ENCODE results near the gene CCSER2.
"Not testable (repeated sequence)": the region's sequence is repeated elsewhere in the genome, so short reads cannot be mapped to it uniquely, and the experiment has no call there.

CCSER2 gene, protein sequence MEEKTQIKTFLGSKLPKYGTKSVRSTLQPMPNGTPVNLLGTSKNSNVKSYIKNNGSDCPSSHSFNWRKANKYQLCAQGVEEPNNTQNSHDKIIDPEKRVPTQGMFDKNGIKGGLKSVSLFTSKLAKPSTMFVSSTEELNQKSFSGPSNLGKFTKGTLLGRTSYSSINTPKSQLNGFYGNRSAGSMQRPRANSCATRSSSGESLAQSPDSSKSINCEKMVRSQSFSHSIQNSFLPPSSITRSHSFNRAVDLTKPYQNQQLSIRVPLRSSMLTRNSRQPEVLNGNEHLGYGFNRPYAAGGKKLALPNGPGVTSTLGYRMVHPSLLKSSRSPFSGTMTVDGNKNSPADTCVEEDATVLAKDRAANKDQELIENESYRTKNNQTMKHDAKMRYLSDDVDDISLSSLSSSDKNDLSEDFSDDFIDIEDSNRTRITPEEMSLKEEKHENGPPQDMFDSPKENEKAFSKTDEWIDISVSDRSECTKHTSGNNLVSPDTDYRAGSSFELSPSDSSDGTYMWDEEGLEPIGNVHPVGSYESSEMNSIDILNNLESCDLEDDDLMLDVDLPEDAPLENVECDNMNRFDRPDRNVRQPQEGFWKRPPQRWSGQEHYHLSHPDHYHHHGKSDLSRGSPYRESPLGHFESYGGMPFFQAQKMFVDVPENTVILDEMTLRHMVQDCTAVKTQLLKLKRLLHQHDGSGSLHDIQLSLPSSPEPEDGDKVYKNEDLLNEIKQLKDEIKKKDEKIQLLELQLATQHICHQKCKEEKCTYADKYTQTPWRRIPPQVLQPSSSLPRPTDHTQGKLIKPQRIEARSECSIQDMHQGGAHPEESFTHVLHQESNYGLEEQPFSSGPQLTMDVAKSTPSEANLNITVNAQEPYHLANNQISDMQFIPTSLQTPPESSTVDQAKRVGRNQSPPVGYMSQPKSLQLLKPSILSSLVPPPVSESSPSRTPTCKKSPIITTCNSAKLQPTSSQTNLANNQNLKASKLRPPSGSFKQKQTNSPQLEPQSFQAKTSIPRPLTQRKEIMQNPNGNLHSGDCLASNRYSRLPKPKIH

DNA sequence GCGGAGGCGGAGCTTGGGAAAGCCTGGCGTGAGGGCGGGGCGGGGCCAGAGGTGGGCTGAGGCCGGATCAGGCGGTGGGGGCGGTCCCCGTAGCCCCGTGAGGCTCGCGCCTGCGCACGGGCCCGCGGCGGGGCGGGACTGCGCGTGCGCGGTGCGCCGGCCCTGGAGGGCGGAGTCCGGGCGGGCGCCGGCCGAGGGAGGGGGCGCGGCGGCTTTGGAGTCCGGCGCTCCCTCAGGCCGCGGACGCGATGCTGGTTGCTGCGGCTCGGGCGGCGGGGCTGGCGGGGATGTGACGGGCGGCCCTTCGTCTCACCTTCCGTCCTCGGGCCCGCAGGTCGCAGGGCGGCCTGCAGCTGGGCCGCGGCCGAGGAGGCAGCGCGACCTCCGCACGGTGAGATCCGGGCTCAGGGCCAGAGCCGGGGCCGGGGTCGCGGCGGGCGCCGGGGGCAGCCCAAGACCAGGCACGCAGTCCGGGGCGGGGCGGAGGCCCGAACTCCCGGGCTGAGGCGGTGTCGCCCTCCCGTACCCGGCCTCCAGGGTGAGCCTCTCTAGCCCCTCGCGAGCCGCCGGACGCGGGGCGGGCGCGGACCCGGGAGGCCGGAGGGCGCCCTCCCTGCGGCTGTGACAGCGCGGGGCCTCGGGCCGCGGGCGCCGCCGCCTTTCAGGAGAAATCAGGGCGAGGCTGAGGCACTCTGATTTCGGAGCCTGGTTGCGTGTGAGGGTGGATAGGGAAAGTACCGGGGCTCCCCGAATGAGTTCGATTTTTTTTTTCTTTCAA, at the start of gene CCSER2:
Gene CCSER2, plus strand, starts transcription at position 172 of the 778 bp plus-strand sequence. CDS start 42,464 bp downstream, outside the sequence.
- DNase-seq: peak; percentile 87

GRCh38 chr10:84279876-84280475, 48.4 kb upstream of the CCSER2 start:
- not testable (repeated sequence) for DNase-seq

DNA sequence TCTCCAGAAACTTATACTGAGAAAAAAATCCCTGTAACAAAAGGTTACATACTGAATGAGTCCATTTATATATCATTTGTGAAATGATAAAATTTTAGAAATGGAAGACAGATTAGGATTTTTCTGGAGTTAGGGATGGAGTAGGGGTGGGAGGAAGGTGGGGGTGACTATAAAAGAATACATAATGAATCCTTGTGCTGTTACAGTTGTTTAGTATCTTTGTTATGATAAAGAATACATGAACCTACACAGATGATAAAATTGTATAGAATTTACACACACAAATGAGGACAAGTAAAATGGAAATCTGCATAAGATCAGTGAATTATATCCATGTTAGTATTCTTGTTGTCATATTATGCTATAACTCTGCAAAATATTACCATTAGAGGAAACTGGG, 41.7 kb upstream of the CCSER2 start:
- no peak for DNase-seq

GRCh38 chr10:84288151-84288550, 40.2 kb upstream of the CCSER2 start:
- no peak for DNase-seq

DNA sequence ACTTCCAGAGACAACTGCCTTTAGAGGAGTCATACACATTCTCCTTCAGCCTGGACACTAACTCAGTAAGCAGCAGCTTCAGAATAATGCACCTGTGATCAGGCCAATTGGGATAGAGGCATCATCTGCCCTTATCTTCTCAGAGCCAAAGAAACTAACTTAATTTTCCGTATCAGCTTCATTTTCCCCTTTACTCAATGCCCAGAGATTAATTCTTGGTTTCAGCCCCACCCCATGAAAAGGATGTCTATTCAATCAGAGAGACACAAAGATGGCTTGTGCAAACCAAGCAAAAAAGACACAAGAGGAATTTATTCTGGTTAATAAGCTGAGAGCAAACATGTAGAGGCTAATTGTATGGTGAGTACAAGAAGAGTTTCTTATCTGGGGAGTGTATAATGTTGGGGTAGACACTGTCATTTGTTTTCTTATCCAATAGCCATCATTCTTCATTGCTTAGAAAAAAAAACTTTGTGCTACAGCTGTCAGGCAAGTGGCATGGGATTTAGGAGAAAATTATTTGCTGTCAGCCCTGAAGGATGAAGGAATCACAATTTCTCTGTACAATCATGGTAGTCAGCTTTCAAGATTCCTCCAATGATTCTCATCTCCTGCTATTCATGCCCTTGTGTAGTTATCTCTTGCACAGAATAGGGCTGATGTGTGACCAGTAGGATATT, 38.7 kb upstream of the CCSER2 start:
- no peak for DNase-seq

DNA sequence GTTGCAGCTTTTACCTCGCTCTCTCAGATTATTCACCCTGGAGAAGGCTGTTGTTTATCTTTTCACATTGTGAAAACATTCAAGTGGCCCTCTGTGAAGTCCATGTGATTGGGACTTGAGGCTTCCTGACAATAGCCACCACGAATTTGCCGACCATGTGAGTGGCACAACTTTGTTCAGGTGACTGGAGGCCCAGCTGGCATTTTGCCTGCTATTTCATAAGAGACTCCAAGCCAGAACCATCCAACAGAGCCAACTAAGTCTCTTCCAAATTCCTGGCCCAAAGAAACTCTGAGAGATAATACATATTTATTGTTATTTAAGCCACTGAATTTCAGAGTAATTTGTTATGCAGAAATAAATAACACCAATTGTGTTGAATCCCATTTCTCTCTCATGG, 38.2 kb upstream of the CCSER2 start:
- DNase-seq: no peak

GRCh38 chr10:84291384-84291783, 37.0 kb upstream of the CCSER2 start:
- no peak for DNase-seq

DNA sequence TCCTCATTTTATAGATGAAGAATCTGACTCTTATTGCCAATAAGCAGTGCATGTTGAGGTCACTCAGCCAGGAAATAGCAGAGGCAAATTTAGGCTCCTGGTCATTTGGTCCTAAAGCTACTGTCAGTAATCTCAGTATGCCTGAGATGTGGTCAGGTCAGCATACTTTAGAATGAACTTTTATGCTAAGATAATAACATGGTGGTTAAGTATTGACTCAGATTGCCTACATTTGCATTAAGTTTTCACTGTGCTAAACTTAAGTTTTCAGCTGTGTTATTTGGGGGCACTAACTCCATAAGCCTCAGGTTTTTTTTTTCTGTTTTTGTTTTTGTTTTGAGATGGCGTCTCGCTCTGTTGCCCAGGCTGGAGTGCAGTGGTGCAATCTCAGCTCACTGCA, 35.9 kb upstream of the CCSER2 start:
- DNase-seq: no peak

DNA sequence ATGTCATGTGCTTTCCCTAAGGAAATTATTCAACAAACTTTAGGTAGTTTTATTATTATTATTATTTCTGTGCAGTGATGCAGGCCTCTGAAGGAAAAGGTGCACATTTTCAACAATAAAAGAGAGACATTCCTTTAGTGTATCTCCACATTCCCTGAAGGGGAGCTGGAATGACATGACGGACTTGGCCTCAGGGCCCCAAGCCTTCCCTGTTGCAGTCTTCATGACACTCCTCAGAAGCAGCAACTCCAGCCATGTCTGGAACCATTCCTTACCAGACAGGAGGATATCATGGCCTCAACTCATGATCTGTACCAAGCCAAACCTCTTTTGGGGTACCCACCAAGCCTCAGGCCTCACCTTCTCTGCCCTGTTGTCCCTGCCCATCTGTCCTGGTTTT, 35.2 kb upstream of the CCSER2 start:
- DNase-seq: no peak

DNA sequence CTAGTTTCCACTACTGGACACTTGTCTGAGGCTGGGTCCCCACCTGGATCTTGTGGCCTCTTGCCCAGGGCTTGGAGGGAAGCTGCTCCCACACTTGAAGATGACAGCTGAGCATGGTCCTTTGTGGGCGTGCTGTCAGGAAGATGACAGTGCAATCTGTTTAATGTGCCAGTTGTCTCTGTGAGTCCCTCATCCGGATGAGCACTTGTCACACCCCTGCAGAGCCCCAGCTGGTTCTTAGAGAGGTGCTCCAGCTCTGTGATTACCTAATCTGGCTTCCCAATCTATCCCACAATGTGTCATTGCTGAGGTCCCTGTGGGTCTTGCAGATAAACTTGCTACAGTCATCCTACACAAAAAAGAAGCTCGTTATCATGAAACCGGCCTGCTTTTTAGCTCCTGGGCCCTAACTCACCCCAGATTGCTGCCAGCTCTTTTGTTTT, 34.8 kb upstream of the CCSER2 start:
- DNase-seq: no peak

- DNase-seq: no peak
These were observed 33.5 kb upstream of the CCSER2 start for GRCh38 chr10:84294766-84295447.

- no peak for DNase-seq
These were observed 32.1 kb upstream of the CCSER2 start for GRCh38 chr10:84296091-84296981.

DNA sequence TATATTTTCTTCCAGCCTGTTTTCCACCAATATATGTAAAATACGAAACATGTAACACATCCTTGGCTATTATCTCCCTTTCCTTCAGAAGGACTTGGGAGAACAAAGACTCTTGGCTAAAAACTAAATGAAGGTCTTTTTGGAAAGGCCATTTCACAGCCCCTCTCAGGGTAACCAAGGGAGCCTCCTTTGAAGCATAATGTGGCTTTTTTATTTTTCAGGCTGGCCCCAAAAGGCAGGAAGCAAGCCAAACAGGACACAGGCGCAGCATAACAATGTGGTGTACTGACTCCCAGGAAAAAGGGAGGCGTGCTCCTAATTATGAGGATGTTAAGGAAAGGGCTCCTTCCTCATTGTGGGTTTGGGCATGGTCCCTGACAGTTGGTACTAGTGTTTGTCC, 30.3 kb upstream of the CCSER2 start:
- DNase-seq: no peak

DNA sequence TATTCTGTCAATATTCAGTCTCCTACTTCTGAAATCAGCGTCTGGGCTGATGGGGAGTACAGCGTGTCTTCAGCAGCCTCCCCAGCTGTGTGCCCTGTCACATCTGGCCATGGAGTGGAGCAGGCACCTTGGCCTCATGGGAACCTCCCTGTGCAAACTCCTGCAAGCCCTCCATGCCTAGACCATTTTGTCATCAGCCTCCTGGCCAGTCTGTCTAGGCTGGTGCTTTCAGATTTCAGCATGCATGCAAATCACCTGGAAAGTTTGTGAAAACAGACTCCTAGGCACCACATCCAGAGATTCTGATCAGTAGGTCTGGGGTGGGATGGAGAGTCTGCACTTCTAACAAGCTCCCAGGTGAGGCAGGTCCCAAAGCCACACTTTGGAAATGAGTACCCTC, 26.2 kb upstream of the CCSER2 start:
- no peak for DNase-seq

- DNase-seq: no peak
These were observed 21.5 kb upstream of the CCSER2 start for GRCh38 chr10:84306751-84307384.

- DNase-seq: no peak
These were observed 20.4 kb upstream of the CCSER2 start for GRCh38 chr10:84308021-84308420.

- peak; percentile 33 for DNase-seq
These were observed 19.7 kb upstream of the CCSER2 start for GRCh38 chr10:84308481-84309304.

GRCh38 chr10:84310470-84310869, 17.9 kb upstream of the CCSER2 start:
- DNase-seq: no peak

DNA sequence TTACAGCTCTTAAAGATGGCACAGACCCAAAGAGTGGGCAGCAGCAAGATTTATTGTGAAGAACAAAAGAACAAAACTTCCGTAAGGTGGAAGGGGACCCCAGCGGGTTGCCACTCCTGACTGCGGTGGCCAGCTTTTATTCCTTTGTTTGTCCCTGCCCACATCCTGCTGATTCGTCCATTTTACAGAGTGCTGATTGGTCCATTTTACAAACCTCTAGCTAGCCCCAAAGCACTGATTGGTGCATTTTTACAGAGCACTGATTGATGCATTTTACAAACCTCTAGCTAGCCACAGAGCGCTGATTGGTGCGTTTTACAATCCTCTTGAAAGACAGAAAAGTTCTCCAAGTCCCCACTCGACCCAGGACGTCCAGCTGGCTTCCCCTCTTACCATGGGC, 16.8 kb upstream of the CCSER2 start:
- DNase-seq: no peak
